Fibroblast of villous mesenchyme (primary cell): ENCODE results near the gene AKAP6. TPM values are rescaled to one million over a fixed set of nuclear protein-coding genes. Genes with fewer than 3 reads are reported as not detected.

Source experiments
- DNase-seq: peaks from one replicate; pipeline ENCODE4 v3.0.0-alpha.2; 2010; ENCODE audit warnings: low read depth
- H3K4me3 ChIP-seq: 2 replicates; pipeline ENCODE4 v1.5.1; 2011; ENCODE audit warnings: low read depth, mild to moderate bottlenecking, low read length
- CTCF ChIP-seq: IDR thresholded peaks from 2 replicates; pipeline ENCODE4 v1.5.1; 2012; ENCODE audit warnings: low read depth, mild to moderate bottlenecking, low read length; ENCODE audit not compliant: insufficient read depth
- total RNA-seq: library from RNA; depleted of rRNA; stranded (reverse); fragments of >200 nt; gene quantifications from 2 replicates; pipeline ENCODE4 v1.2.3, GENCODE V29; 2012

Gene AKAP6
- total RNA-seq, 1 donor: 3.9 TPM

- no peak for DNase-seq
Observed at GRCh38 chr14:32824195-32824594, 495.1 kb downstream of the AKAP6 start.

GRCh38 chr14:32825058-32825457 is 496.0 kb downstream of the AKAP6 start:
- no peak for DNase-seq
- H3K4me3 ChIP-seq: no peak overlapping the region
- TF ChIP-seq CTCF: no peak

More at GRCh38 chr14:32824195-32824594, 495.1 kb downstream of the AKAP6 start:
- no peak overlapping the region for H3K4me3 ChIP-seq
- no peak for TF ChIP-seq CTCF

GRCh38 chr14:32826404-32827082 is 497.4 kb downstream of the AKAP6 start:
- no peak overlapping the region for H3K4me3 ChIP-seq
- TF ChIP-seq CTCF: peak; percentile 21
- DNase-seq: peak; percentile 30

- DNase-seq: no peak
- TF ChIP-seq CTCF: no peak
Observed at GRCh38 chr14:32827514-32827913, 498.4 kb downstream of the AKAP6 start.

GRCh38 chr14:32835924-32836323 is 506.8 kb downstream of the AKAP6 start:
- DNase-seq: no peak
- H3K4me3 ChIP-seq: no peak overlapping the region
- no peak for TF ChIP-seq CTCF

More at GRCh38 chr14:32827514-32827913, 498.4 kb downstream of the AKAP6 start:
- H3K4me3 ChIP-seq: no peak overlapping the region

- no peak for TF ChIP-seq CTCF
- no peak for DNase-seq
- H3K4me3 ChIP-seq: no peak overlapping the region
Observed at GRCh38 chr14:32841698-32842097, 512.6 kb downstream of the AKAP6 start.
